Activated CD4-positive, alpha-beta T cell treated with anti-CD3 and anti-CD28 coated beads, Interleukin-2, amount 10 ng/mL, durations not matched to agents 24 days and 14 days (primary cell): Measurements from ENCODE around the gene KRTAP10-9. TPM values are rescaled to one million over a fixed set of nuclear protein-coding genes. Genes with fewer than 3 reads are reported as not detected.
"Not testable (repeated sequence)": the region's sequence is repeated elsewhere in the genome, so short reads cannot be mapped to it uniquely, and the experiment has no call there.

Experiments
- DNase-seq: peaks from one replicate; pipeline ENCODE4 v3.0.0; 2022
- H3K27ac Mint-ChIP-seq: one replicate; pipeline ENCODE4 v1.8.0; 2022; ENCODE audit warnings: mild to moderate bottlenecking, mixed read lengths
- H3K27me3 Mint-ChIP-seq: one replicate; pipeline ENCODE4 v1.8.0; 2022; ENCODE audit warnings: mixed read lengths
- H3K36me3 Mint-ChIP-seq: one replicate; pipeline ENCODE4 v1.8.0; 2022; ENCODE audit warnings: low read depth, mild to moderate bottlenecking, mixed read lengths
- H3K4me1 Mint-ChIP-seq: one replicate; pipeline ENCODE4 v1.8.0; 2021; ENCODE audit warnings: mixed read lengths
- H3K4me3 Mint-ChIP-seq: one replicate; pipeline ENCODE4 v1.8.0; 2022; ENCODE audit warnings: mild to moderate bottlenecking, moderate library complexity, mixed read lengths
- H3K9me3 Mint-ChIP-seq: one replicate; pipeline ENCODE4 v1.8.0; 2021; ENCODE audit warnings: mixed read lengths
- intact Hi-C: fragments of 100-400 bp; cut with micrococcal nuclease; formaldehyde crosslinking; loops from one replicate; pipeline ENCODE4 v1.15.1; 2023
- total RNA-seq: library from RNA; stranded (reverse); gene quantifications from 2 replicates; pipeline ENCODE4 v1.2.3, GENCODE V29; 2022

KRTAP10-9 gene
- total RNA-seq, 1 donor from 2014 or later: not detected

- H3K36me3 Mint-ChIP-seq: peaks cover 18% of the 10 kb centered on the region
- intact Hi-C loops: no loop called here
- no peak overlapping the region for H3K4me3 Mint-ChIP-seq
- no peaks in the 10 kb centered on the region for H3K27me3 Mint-ChIP-seq
- no peak for DNase-seq
- H3K4me1 Mint-ChIP-seq: peaks cover 17% of the 10 kb centered on the region
- peaks cover 26% of the 10 kb centered on the region for H3K9me3 Mint-ChIP-seq
- H3K27ac Mint-ChIP-seq: no peak overlapping the region
Observed at GRCh38 chr21:44615466-44615865, 11.4 kb upstream of the KRTAP10-9 start.

DNA sequence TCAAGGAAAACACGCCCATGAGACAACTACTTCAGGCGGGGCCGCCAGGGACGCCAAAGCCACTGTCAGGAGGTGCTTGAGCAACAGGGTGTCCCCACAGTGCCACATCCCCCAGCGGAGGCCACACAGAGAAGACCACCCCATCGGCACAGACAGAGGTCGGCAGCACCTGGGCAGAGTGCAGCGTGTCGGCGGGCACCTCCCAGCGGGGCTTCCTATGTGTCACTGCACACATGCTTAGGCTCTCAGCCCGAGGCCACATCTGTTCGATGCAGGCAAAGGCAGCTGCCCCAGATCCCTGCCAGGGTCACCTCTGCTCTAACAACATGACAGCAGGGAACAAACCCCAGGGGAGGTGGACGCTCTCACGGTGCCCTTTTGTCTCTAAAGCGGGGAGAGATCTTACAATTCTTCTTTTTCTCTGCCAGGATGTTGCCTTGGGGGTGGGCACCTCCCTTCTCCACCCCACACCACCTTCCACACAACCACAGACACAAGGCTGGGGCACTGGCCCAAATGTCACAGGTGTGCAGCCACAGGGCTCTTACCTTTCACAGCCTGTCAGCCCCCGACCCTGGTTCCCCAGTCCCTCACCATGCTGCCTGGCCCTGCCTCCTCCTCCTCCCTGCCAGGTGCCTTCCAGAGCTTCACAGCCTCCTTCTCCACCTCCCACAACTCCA is 10.8 kb upstream of the KRTAP10-9 start:
- intact Hi-C loops: no loop called here
- H3K9me3 Mint-ChIP-seq: peaks cover 27% of the 10 kb centered on the region
- H3K27ac Mint-ChIP-seq: no peak overlapping the region
- no peak overlapping the region for H3K4me3 Mint-ChIP-seq
- DNase-seq: no peak
- peaks cover 17% of the 10 kb centered on the region for H3K4me1 Mint-ChIP-seq
- H3K36me3 Mint-ChIP-seq: peaks cover 22% of the 10 kb centered on the region
- H3K27me3 Mint-ChIP-seq: no peaks in the 10 kb centered on the region

DNA sequence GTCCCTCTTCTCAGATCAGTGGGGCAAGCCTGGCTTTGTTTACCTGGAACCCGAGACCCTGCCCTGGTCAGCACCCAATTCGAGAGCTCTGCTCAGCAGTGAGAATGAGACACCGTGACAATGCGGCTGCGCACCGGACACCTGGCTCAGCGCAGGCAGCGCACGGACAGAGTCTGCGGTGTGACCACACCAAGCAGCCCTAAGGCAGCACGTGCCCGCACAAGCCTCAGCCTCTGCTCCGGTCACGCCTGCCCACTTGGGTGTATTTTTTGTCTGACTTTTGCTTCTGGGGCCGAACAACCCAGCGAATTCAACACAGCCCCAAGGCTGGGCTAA is 10.3 kb upstream of the KRTAP10-9 start:
- Mint-ChIP-seq H3K4me1 (peaks cover 17% of the 10 kb centered on the region), H3K27ac (no peak overlapping the region), H3K27me3 (no peaks in the 10 kb centered on the region), H3K36me3 (peaks cover 22% of the 10 kb centered on the region), H3K4me3 (no peak overlapping the region), H3K9me3 (peaks cover 22% of the 10 kb centered on the region)
- intact Hi-C loops: no loop called here
- DNase-seq: no peak

GRCh38 chr21:44617071-44617501 is 9.8 kb upstream of the KRTAP10-9 start:
- Mint-ChIP-seq H3K9me3 (peaks cover 22% of the 10 kb centered on the region), H3K27me3 (no peaks in the 10 kb centered on the region), H3K4me3 (no peak overlapping the region), H3K36me3 (peaks cover 22% of the 10 kb centered on the region), H3K4me1 (peaks cover 17% of the 10 kb centered on the region), H3K27ac (no peak overlapping the region)
- DNase-seq: no peak
- intact Hi-C loops: no loop called here

- H3K27ac Mint-ChIP-seq: peak overlapping the region; percentile 87
- H3K4me3 Mint-ChIP-seq: peak overlapping the region; percentile 60
- H3K36me3 Mint-ChIP-seq: peaks cover 23% of the 10 kb centered on the region
- H3K4me1 Mint-ChIP-seq: peaks cover 17% of the 10 kb centered on the region
- H3K27me3 Mint-ChIP-seq: peaks cover 2% of the 10 kb centered on the region
- H3K9me3 Mint-ChIP-seq: peaks cover 30% of the 10 kb centered on the region
- intact Hi-C loops: no loop called here
- DNase-seq: no peak
Observed at GRCh38 chr21:44618504-44618903, 8.4 kb upstream of the KRTAP10-9 start.

GRCh38 chr21:44618909-44619308 is 8.0 kb upstream of the KRTAP10-9 start:
- Mint-ChIP-seq H3K27ac (peak overlapping the region; percentile 87), H3K4me1 (peaks cover 17% of the 10 kb centered on the region), H3K4me3 (peak overlapping the region; percentile 60), H3K9me3 (peaks cover 34% of the 10 kb centered on the region), H3K36me3 (peaks cover 25% of the 10 kb centered on the region), H3K27me3 (peaks cover 2% of the 10 kb centered on the region)
- peak; percentile 84 for DNase-seq
- intact Hi-C loops: no loop called here

- no peak for DNase-seq
- Mint-ChIP-seq H3K4me1 (peaks cover 17% of the 10 kb centered on the region), H3K36me3 (peaks cover 28% of the 10 kb centered on the region), H3K27ac (no peak overlapping the region), H3K27me3 (peaks cover 2% of the 10 kb centered on the region), H3K4me3 (no peak overlapping the region), H3K9me3 (peaks cover 44% of the 10 kb centered on the region)
- intact Hi-C loops: no loop called here
Observed at GRCh38 chr21:44619886-44620285, 7.0 kb upstream of the KRTAP10-9 start.

DNA sequence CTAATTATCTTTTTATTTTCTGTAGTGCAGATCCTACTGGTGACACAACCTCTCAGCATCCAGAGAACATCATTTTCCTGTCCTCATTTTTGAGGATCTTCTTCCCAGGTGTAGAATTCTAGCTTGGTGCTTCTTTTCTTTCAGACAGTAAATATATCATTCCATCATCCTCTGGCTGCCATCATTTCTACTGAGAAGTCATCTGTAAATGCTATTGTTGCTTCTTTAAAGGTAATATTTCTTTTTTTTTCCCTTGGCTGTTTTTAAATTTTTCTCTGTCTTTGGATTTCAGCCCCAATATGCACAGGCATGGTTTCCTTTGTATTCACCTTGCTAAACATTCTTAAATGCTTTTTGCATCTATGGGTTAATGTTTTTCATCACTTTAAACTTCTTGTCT is 3.3 kb upstream of the KRTAP10-9 start:
- Mint-ChIP-seq H3K4me3 (no peak overlapping the region), H3K36me3 (peaks cover 25% of the 10 kb centered on the region), H3K9me3 (peaks cover 45% of the 10 kb centered on the region), H3K27me3 (peaks cover 2% of the 10 kb centered on the region), H3K4me1 (peaks cover 12% of the 10 kb centered on the region), H3K27ac (no peak overlapping the region)
- no peak for DNase-seq
- intact Hi-C loops: no loop called here

DNA sequence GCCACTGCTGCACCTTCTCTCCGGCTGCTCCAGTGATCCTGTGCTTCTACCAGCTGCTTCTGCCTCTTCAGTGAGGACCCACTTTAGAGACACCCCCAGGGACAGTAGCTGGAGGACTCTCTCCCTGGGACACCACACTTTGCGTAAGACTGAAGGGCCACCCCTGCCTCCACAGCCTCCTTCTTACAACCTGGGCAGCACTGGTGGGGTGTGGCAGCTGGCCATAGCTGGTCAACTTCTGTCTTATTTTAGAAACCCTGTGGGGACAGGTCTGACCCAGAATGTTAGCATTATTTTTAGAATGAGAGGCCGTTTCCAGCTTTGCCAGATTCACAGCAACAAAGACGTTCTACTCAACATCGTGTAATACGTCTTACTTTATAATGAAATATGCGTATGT is 1.1 kb upstream of the KRTAP10-9 start:
- Mint-ChIP-seq H3K4me3 (no peak overlapping the region), H3K27ac (no peak overlapping the region), H3K9me3 (peaks cover 37% of the 10 kb centered on the region), H3K27me3 (peaks cover 2% of the 10 kb centered on the region), H3K36me3 (peaks cover 15% of the 10 kb centered on the region), H3K4me1 (peaks cover 4% of the 10 kb centered on the region)
- intact Hi-C loops: no loop called here
- DNase-seq: no peak

GRCh38 chr21:44626262-44626661 is 631 bp upstream of the KRTAP10-9 start:
- no peak for DNase-seq
- H3K4me3 Mint-ChIP-seq: no peak overlapping the region
- H3K27ac Mint-ChIP-seq: no peak overlapping the region
- H3K9me3 Mint-ChIP-seq: peaks cover 40% of the 10 kb centered on the region
- H3K27me3 Mint-ChIP-seq: peaks cover 2% of the 10 kb centered on the region
- H3K4me1 Mint-ChIP-seq: peaks cover 4% of the 10 kb centered on the region
- peaks cover 17% of the 10 kb centered on the region for H3K36me3 Mint-ChIP-seq
- intact Hi-C loops: no loop called here

DNA sequence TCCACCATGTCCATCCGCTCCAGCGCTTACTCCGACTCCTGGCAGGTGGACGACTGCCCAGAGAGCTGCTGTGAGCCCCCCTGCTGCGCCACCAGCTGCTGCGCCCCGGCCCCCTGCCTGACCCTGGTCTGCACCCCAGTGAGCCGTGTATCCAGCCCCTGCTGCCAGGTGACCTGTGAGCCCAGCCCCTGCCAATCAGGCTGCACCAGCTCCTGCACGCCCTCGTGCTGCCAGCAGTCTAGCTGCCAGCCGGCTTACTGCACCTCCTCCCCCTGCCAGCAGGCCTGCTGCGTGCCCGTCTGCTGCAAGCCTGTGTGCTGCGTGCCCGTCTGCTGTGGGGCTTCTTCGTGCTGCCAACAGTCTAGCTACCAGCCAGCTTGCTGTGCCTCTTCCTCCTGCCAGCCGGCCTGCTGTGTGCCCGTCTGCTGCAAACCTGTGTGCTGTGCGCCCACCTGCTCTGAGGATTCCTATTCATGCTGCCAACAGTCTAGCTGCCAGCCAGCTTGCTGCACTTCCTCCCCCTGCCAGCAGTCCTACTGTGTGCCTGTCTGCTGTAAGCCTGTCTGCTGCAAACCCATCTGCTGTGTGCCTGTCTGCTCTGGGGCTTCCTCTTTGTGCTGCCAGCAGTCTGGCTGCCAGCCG is 409 bp downstream of the KRTAP10-9 start:
- H3K27me3 Mint-ChIP-seq, DNase-seq, H3K4me3 Mint-ChIP-seq, H3K4me1 Mint-ChIP-seq, H3K27ac Mint-ChIP-seq, intact Hi-C loops: not testable (repeated sequence)
- Mint-ChIP-seq H3K36me3 (peaks cover 20% of the 10 kb centered on the region), H3K9me3 (peaks cover 49% of the 10 kb centered on the region)

- H3K4me1 Mint-ChIP-seq, H3K27ac Mint-ChIP-seq, intact Hi-C loops, H3K27me3 Mint-ChIP-seq, H3K4me3 Mint-ChIP-seq, DNase-seq: not testable (repeated sequence)
- Mint-ChIP-seq H3K36me3 (peaks cover 20% of the 10 kb centered on the region), H3K9me3 (peaks cover 45% of the 10 kb centered on the region)
Observed at GRCh38 chr21:44627831-44628233, 939 bp downstream of the KRTAP10-9 start.

DNA sequence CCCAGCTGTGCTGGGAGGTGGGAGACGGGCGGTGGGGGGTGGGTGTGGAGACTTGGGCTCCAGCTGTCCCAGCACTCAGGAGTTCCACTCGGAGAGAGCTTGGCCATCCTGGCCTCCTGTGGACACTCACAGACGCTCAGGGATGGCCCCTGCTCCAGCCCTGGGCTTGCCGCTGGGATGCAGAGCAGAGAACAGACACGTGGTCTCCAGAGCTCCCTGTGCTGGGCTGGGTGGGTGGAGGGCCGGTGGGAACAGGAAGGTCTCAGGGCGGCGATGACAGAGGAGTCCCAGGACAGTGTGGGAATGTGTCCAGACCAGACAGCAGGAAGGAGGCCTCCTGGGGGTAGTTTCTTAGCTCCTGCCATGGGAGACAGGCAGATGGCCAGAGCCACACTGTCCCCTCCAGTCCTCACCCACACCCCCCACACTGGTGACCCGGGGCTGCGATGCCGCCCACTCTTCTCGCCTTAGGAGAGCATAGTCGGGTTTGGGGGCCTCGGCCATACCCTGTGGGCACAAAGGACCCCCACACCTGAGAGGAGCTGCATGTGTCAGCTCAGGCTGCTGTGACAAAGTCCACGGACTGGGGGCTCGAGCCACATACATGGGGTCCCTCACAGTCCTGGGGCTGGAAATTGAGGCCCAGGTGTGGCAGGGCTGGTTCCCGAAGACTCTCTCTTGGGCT is 2.0 kb downstream of the KRTAP10-9 start:
- peaks cover 6% of the 10 kb centered on the region for H3K4me1 Mint-ChIP-seq
- peaks cover 6% of the 10 kb centered on the region for H3K27me3 Mint-ChIP-seq
- peaks cover 20% of the 10 kb centered on the region for H3K36me3 Mint-ChIP-seq
- H3K4me3 Mint-ChIP-seq: no peak overlapping the region
- H3K9me3 Mint-ChIP-seq: peaks cover 45% of the 10 kb centered on the region
- intact Hi-C loops: no loop called here
- DNase-seq: no peak
- H3K27ac Mint-ChIP-seq: no peak overlapping the region

- Mint-ChIP-seq H3K4me3 (no peak overlapping the region), H3K27me3 (peaks cover 11% of the 10 kb centered on the region), H3K27ac (no peak overlapping the region), H3K36me3 (peaks cover 16% of the 10 kb centered on the region), H3K9me3 (peaks cover 42% of the 10 kb centered on the region), H3K4me1 (peaks cover 6% of the 10 kb centered on the region)
- intact Hi-C loops: no loop called here
- no peak for DNase-seq
Observed at GRCh38 chr21:44630440-44630839, 3.5 kb downstream of the KRTAP10-9 start.
